ENCODE data around the gene HSPA12A.

- TF ChIP-seq FOXP2 (optimal IDR thresholded peaks at IDR 0.05; ENCODE audit: control extremely low read depth, extremely low read length, insufficient read depth) (no peak), EZH2 (IDR thresholded peaks at IDR 0.05) (no peak)
Measured at GRCh38 chr10:116676633-116677032, 65.7 kb downstream of the HSPA12A start.
